Mesenchymal stem cell (in vitro differentiated cells and primary cell): Measurements from ENCODE around the gene FAM118A.

Experiments used
- DNase-seq: peaks from one replicate; pipeline ENCODE4 v3.0.0-alpha.2; 2013
- H2AFZ ChIP-seq: one replicate; pipeline ENCODE4 v1.6.1; 2013; ENCODE audit warnings: low read depth, mild to moderate bottlenecking, control low read depth, inconsistent platforms, low read length, moderate library complexity
- H2AK5ac ChIP-seq: 2 replicates; pipeline ENCODE4 v1.6.1; 2013; ENCODE audit warnings: low read length, moderate library complexity, mild to moderate bottlenecking, inconsistent platforms; ENCODE audit not compliant: severe bottlenecking
- H2BK120ac ChIP-seq: one replicate; pipeline ENCODE4 v1.6.1; 2013; ENCODE audit warnings: low read depth, mild to moderate bottlenecking, inconsistent platforms, low read length, moderate library complexity
- H2BK12ac ChIP-seq, 2 experiments: one replicate each; pipeline ENCODE4 v1.6.1; 2013; ENCODE audit warnings: inconsistent platforms in 2 of 2, low read length in 2 of 2, mild to moderate bottlenecking in 2 of 2, moderate library complexity in 2 of 2, control low read depth in 1 of 2
- H2BK15ac ChIP-seq: one replicate; pipeline ENCODE4 v1.6.1; 2013; ENCODE audit warnings: mild to moderate bottlenecking, low read depth, inconsistent platforms; ENCODE audit not compliant: poor library complexity, severe bottlenecking
- H2BK5ac ChIP-seq: 2 replicates; pipeline ENCODE4 v1.6.1; 2013; ENCODE audit warnings: low read depth, mild to moderate bottlenecking, low read length, control low read depth, inconsistent platforms; ENCODE audit not compliant: poor library complexity, severe bottlenecking
- H3K14ac ChIP-seq, 2 experiments: one replicate each; pipeline ENCODE4 v1.6.1; 2013; ENCODE audit warnings: inconsistent platforms in 2 of 2, low read length in 2 of 2, control low read depth in 1 of 2, mild to moderate bottlenecking in 1 of 2, moderate library complexity in 1 of 2
- H3K18ac ChIP-seq, 2 experiments: one replicate each; pipeline ENCODE4 v1.6.1; 2013; ENCODE audit warnings: inconsistent platforms in 2 of 2, low read length in 2 of 2, control low read depth in 1 of 2, low read depth in 1 of 2, mild to moderate bottlenecking in 1 of 2
- H3K23ac ChIP-seq, 2 experiments: one replicate each; pipeline ENCODE4 v1.6.1; 2013; ENCODE audit warnings: inconsistent platforms in 2 of 2, low read length in 2 of 2, mild to moderate bottlenecking in 2 of 2, moderate library complexity in 2 of 2, control low read depth in 1 of 2
- H3K27ac ChIP-seq: 2 replicates; pipeline ENCODE4 v1.5.1; 2013; ENCODE audit warnings: mild to moderate bottlenecking, moderate library complexity, low read length, control low read depth, inconsistent platforms; ENCODE audit not compliant: poor library complexity, severe bottlenecking
- H3K27me3 ChIP-seq, 2 experiments: 2 replicates each; pipeline versions ENCODE4 v1.6.1 to v1.7.0; 2013; ENCODE audit warnings: low read length in 2 of 2, mild to moderate bottlenecking in 2 of 2, moderate library complexity in 2 of 2, control low read depth in 1 of 2, inconsistent platforms in 1 of 2; ENCODE audit not compliant: control insufficient read depth in 1 of 2, insufficient read depth in 1 of 2
- H3K36me3 ChIP-seq, 2 experiments: 2 replicates each; pipeline versions ENCODE4 v1.6.1 to v1.7.0; 2013; ENCODE audit warnings: low read length in 2 of 2, control low read depth in 1 of 2, inconsistent platforms in 1 of 2, low read depth in 1 of 2, mild to moderate bottlenecking in 1 of 2; ENCODE audit not compliant: insufficient read depth in 2 of 2, control insufficient read depth in 1 of 2
- H3K4ac ChIP-seq, 2 experiments: one replicate each; pipeline ENCODE4 v1.6.1; 2013; ENCODE audit warnings: inconsistent platforms in 2 of 2, low read length in 2 of 2, mild to moderate bottlenecking in 2 of 2, moderate library complexity in 2 of 2, control low read depth in 1 of 2, low read depth in 1 of 2
- H3K4me1 ChIP-seq: 2 replicates; pipeline ENCODE4 v1.6.1; 2013; ENCODE audit warnings: low read depth, low read length, control low read depth; ENCODE audit not compliant: control insufficient read depth, insufficient read depth
- H3K4me2 ChIP-seq: 2 replicates; pipeline ENCODE4 v1.6.1; 2013; ENCODE audit warnings: low read length, mild to moderate bottlenecking, inconsistent platforms; ENCODE audit not compliant: poor library complexity, severe bottlenecking
- H3K4me3 ChIP-seq, 2 experiments: 2 replicates each; pipeline versions ENCODE4 v1.5.1 to v1.7.0; 2013; ENCODE audit warnings: low read length in 2 of 2, mild to moderate bottlenecking in 2 of 2, control low read depth in 1 of 2, low read depth in 1 of 2; ENCODE audit not compliant: insufficient read depth in 1 of 2
- H3K79me1 ChIP-seq: replicated peaks from 2 replicates; pipeline ENCODE4 v1.6.1; 2013; ENCODE audit warnings: mild to moderate bottlenecking, control low read depth, low read length, inconsistent platforms; ENCODE audit not compliant: poor library complexity, severe bottlenecking
- H3K9ac ChIP-seq: 2 replicates; pipeline ENCODE4 v1.7.0; 2013; ENCODE audit warnings: mild to moderate bottlenecking, low read length, moderate library complexity
- H3K9me3 ChIP-seq: 2 replicates; pipeline ENCODE4 v1.7.0; 2013; ENCODE audit warnings: mild to moderate bottlenecking, low read length; ENCODE audit not compliant: control insufficient read depth
- H4K8ac ChIP-seq: one replicate; pipeline ENCODE4 v1.6.1; 2013; ENCODE audit warnings: inconsistent platforms, mild to moderate bottlenecking, low read length, moderate library complexity
- H4K91ac ChIP-seq: one replicate; pipeline ENCODE4 v1.6.1; 2013; ENCODE audit warnings: mild to moderate bottlenecking, low read length, inconsistent platforms
- WGBS: methylation state at CpG from one replicate; pipeline ENCODE4 v1.1.7; 2013; ENCODE audit warnings: mixed read lengths; 5-methylcytosine and 5-hydroxymethylcytosine counted together

FAM118A gene

GRCh38 chr22:45318168-45318557 lies 8.4 kb downstream of the FAM118A start:
- no peaks in the 10 kb centered on the region for H3K9me3 ChIP-seq
- no peak overlapping the region for H2BK12ac ChIP-seq
- H3K4ac ChIP-seq, result no peak overlapping the region
- H3K79me1 ChIP-seq, result peaks cover 32% of the 10 kb centered on the region
- H3K4me2 ChIP-seq, result peak overlapping the region; percentile 31
- WGBS, result 17% methylated on average over 8 of the region's 8 CpGs
- H3K23ac ChIP-seq, result no peak overlapping the region
- H3K4me3 ChIP-seq, result peak overlapping the region in 1 of 2 experiments; percentile 50
- H2AK5ac ChIP-seq, result peak overlapping the region; percentile 11
- DNase-seq, result peak; percentile 97
- H3K27ac ChIP-seq, result peak overlapping the region; percentile 75
- no peak overlapping the region for H3K14ac ChIP-seq
- peak overlapping the region; percentile 83 for H3K9ac ChIP-seq
- H2AFZ ChIP-seq, result no peak overlapping the region
- H2BK15ac ChIP-seq, result no peak overlapping the region
- no peak overlapping the region for H2BK5ac ChIP-seq
- no peak overlapping the region for H3K18ac ChIP-seq
- peaks cover 4 to 15% of the 10 kb centered on the region in 2 experiments for H3K36me3 ChIP-seq
- peaks cover 11% of the 10 kb centered on the region for H3K4me1 ChIP-seq
- H2BK120ac ChIP-seq, result no peak overlapping the region
- no peaks in the 10 kb centered on the region for H3K27me3 ChIP-seq
- no peak overlapping the region for H4K8ac ChIP-seq
- H4K91ac ChIP-seq, result no peak overlapping the region

DNA sequence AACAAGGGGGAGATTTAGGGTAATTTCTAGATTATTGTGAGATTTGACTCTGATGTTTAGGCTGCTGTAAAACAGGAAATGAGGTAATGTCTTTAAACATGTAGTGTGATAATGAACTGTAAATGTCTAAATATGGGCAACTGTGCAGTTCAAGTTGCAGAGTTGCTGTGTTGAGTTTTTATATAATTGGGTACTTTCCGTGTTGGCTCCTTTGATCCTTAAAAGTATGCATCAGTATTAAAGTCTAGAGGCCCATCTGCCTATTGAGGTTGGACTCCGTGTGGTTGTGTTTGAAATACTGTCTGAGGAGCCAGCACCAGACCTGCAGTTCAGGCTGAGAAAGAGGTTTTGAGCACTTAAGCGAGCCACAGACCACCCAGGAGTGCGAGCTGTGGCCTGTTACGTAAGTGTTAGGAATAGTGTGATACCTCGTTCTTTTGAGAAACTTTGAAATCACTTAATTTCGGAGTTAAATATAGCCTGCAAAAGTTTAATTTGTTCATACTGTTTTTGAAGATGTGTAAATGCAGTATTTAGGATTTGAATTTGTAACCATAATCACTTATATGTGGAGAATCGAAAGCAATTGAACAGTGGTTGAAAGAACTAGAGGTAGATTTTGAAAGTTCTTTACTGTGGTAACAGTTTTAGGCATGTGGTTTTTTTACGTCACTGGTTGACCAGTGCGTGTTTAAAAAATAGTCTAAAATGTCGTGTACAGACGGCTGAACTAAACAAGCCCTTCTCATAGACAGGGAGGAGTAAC lies 9.0 kb downstream of the FAM118A start:
- H3K79me1 ChIP-seq, result peaks cover 37% of the 10 kb centered on the region
- H3K4me3 ChIP-seq, result peak overlapping the region in 1 of 2 experiments; percentile 50
- H3K4me2 ChIP-seq, result peak overlapping the region; percentile 31
- H3K23ac ChIP-seq, result no peak overlapping the region
- H3K27me3 ChIP-seq, result no peaks in the 10 kb centered on the region
- no peak overlapping the region for H3K18ac ChIP-seq
- no peak overlapping the region for H4K91ac ChIP-seq
- 73% methylated on average over 12 of the region's 12 CpGs for WGBS
- peak overlapping the region; percentile 75 for H3K27ac ChIP-seq
- peak; percentile 88 for DNase-seq
- peaks cover 11% of the 10 kb centered on the region for H3K4me1 ChIP-seq
- H2AK5ac ChIP-seq, result no peak overlapping the region
- H3K4ac ChIP-seq, result no peak overlapping the region
- no peak overlapping the region for H4K8ac ChIP-seq
- no peak overlapping the region for H2BK120ac ChIP-seq
- H3K14ac ChIP-seq, result no peak overlapping the region
- H2BK15ac ChIP-seq, result no peak overlapping the region
- no peak overlapping the region for H2AFZ ChIP-seq
- no peak overlapping the region for H2BK12ac ChIP-seq
- peak overlapping the region; percentile 83 for H3K9ac ChIP-seq
- H2BK5ac ChIP-seq, result no peak overlapping the region
- H3K36me3 ChIP-seq, result peaks cover 10 to 20% of the 10 kb centered on the region in 2 experiments
- no peaks in the 10 kb centered on the region for H3K9me3 ChIP-seq

GRCh38 chr22:45319324-45319685 lies 9.6 kb downstream of the FAM118A start:
- Histone ChIP-seq H4K91ac (no peak overlapping the region), H3K9ac (peak overlapping the region; percentile 83), H3K4me1 (peaks cover 11% of the 10 kb centered on the region), H2BK12ac (peak overlapping the region in 1 of 2 experiments; percentile 29), H3K4me2 (no peak overlapping the region), H2AFZ (no peak overlapping the region), H3K27ac (peak overlapping the region; percentile 20), H2BK15ac (no peak overlapping the region), H3K27me3 (no peaks in the 10 kb centered on the region), H3K4me3 (no peak overlapping the region), H2BK120ac (no peak overlapping the region), H3K14ac (no peak overlapping the region), H3K36me3 (peaks cover 15 to 26% of the 10 kb centered on the region in 2 experiments), H3K18ac (no peak overlapping the region), H2BK5ac (no peak overlapping the region), H3K79me1 (peaks cover 37% of the 10 kb centered on the region), H3K4ac (no peak overlapping the region), H3K23ac (no peak overlapping the region), H2AK5ac (no peak overlapping the region), H4K8ac (no peak overlapping the region), H3K9me3 (no peaks in the 10 kb centered on the region)
- peak; percentile 29 for DNase-seq
- 76% methylated on average over 5 of the region's 5 CpGs for WGBS

GRCh38 chr22:45320357-45320976 lies 10.7 kb downstream of the FAM118A start:
- H2AFZ ChIP-seq, result no peak overlapping the region
- peak overlapping the region; percentile 16 for H3K9ac ChIP-seq
- no peaks in the 10 kb centered on the region for H3K9me3 ChIP-seq
- no peak overlapping the region for H3K4me2 ChIP-seq
- peaks cover 35% of the 10 kb centered on the region for H3K79me1 ChIP-seq
- no peak overlapping the region for H3K14ac ChIP-seq
- peaks cover 11% of the 10 kb centered on the region for H3K4me1 ChIP-seq
- H2AK5ac ChIP-seq, result no peak overlapping the region
- WGBS, result 88% methylated on average over 6 of the region's 9 CpGs
- H3K27ac ChIP-seq, result no peak overlapping the region
- H3K4ac ChIP-seq, result no peak overlapping the region
- no peak overlapping the region for H3K4me3 ChIP-seq
- no peak for DNase-seq
- H3K18ac ChIP-seq, result no peak overlapping the region
- peaks cover 19 to 33% of the 10 kb centered on the region in 2 experiments for H3K36me3 ChIP-seq
- no peak overlapping the region for H2BK15ac ChIP-seq
- no peaks in the 10 kb centered on the region for H3K27me3 ChIP-seq
- H2BK120ac ChIP-seq, result no peak overlapping the region
- H2BK12ac ChIP-seq, result no peak overlapping the region
- H4K8ac ChIP-seq, result no peak overlapping the region
- H4K91ac ChIP-seq, result no peak overlapping the region
- H2BK5ac ChIP-seq, result no peak overlapping the region
- no peak overlapping the region for H3K23ac ChIP-seq
